Measurements from ENCODE around the gene PLD1. TPM values are rescaled to one million over a fixed set of nuclear protein-coding genes. Genes with fewer than 3 reads are reported as not detected.

PLD1 gene
- total RNA-seq, 1 donor from 2014 or later = 56.5 TPM

GRCh38 chr3:171804618-171805389 lies 5.5 kb downstream of the PLD1 start:
- DNase-seq (ENCODE audit: low spot score) = no peak
- intact Hi-C loops (cut with DNase I) = no loop called here

GRCh38 chr3:171803044-171803443 lies 7.2 kb downstream of the PLD1 start:
- DNase-seq (ENCODE audit: low spot score) = no peak
- intact Hi-C loops (cut with DNase I) = no loop called here

- no peak for DNase-seq (ENCODE audit: low spot score)
- intact Hi-C loops (cut with DNase I) = no loop called here
These were observed 7.7 kb downstream of the PLD1 start for GRCh38 chr3:171802590-171802956.

GRCh38 chr3:171801738-171802589 lies 8.3 kb downstream of the PLD1 start:
- no peak for DNase-seq (ENCODE audit: low spot score)
- intact Hi-C loops (cut with DNase I) = no loop called here

GRCh38 chr3:171799501-171799900 lies 10.8 kb downstream of the PLD1 start:
- intact Hi-C loops (cut with DNase I) = no loop called here
- DNase-seq (ENCODE audit: low spot score) = no peak

GRCh38 chr3:171797873-171798272 lies 12.4 kb downstream of the PLD1 start:
- DNase-seq (ENCODE audit: low spot score) = no peak
- intact Hi-C loops (cut with DNase I) = no loop called here

- intact Hi-C loops (cut with DNase I) = no loop called here
- no peak for DNase-seq (ENCODE audit: low spot score)
These were observed 13.0 kb downstream of the PLD1 start for GRCh38 chr3:171797265-171797679.

GRCh38 chr3:171796625-171797264 lies 13.5 kb downstream of the PLD1 start:
- intact Hi-C loops (cut with DNase I) = no loop called here
- no peak for DNase-seq (ENCODE audit: low spot score)

- no peak for DNase-seq (ENCODE audit: low spot score)
- intact Hi-C loops (cut with DNase I) = no loop called here
These were observed 17.8 kb downstream of the PLD1 start for GRCh38 chr3:171792531-171792930.

GRCh38 chr3:171791692-171792076 lies 18.6 kb downstream of the PLD1 start:
- intact Hi-C loops (cut with DNase I) = no loop called here

GRCh38 chr3:171790898-171791691 lies 19.2 kb downstream of the PLD1 start:
- intact Hi-C loops (cut with DNase I) = no loop called here
- no peak for DNase-seq (ENCODE audit: low spot score)

More at GRCh38 chr3:171791692-171792076, 18.6 kb downstream of the PLD1 start:
- no peak for DNase-seq (ENCODE audit: low spot score)

- intact Hi-C loops (cut with DNase I) = no loop called here
- no peak for DNase-seq (ENCODE audit: low spot score)
These were observed 19.7 kb downstream of the PLD1 start for GRCh38 chr3:171790574-171790897.

GRCh38 chr3:171789759-171790505 lies 20.4 kb downstream of the PLD1 start:
- no peak for DNase-seq (ENCODE audit: low spot score)
- intact Hi-C loops (cut with DNase I) = no loop called here

GRCh38 chr3:171788546-171789351 lies 21.5 kb downstream of the PLD1 start:
- no peak for DNase-seq (ENCODE audit: low spot score)
- intact Hi-C loops (cut with DNase I) = no loop called here

GRCh38 chr3:171786997-171787396 lies 23.3 kb downstream of the PLD1 start:
- intact Hi-C loops (cut with DNase I) = no loop called here
- DNase-seq (ENCODE audit: low spot score) = no peak

- intact Hi-C loops (cut with DNase I) = no loop called here
- no peak for DNase-seq (ENCODE audit: low spot score)
These were observed 25.3 kb downstream of the PLD1 start for GRCh38 chr3:171784937-171785336.

- intact Hi-C loops (cut with DNase I) = no loop called here
- DNase-seq (ENCODE audit: low spot score) = no peak
These were observed 25.9 kb downstream of the PLD1 start for GRCh38 chr3:171784387-171784786.

- no peak for DNase-seq (ENCODE audit: low spot score)
- intact Hi-C loops (cut with DNase I) = no loop called here
These were observed 26.7 kb downstream of the PLD1 start for GRCh38 chr3:171783626-171784025.
